HG02885 (cell line): ENCODE data around the gene GNAO1.
"Not testable (repeated sequence)": the region's sequence is repeated elsewhere in the genome, so short reads cannot be mapped to it uniquely, and the experiment has no call there.

Source experiments
- ATAC-seq: cut with Tn5 transposase; IDR thresholded peaks from one replicate; pipeline ENCODE4 v1.9.1; 2021; ENCODE audit warnings: mild to moderate bottlenecking; ENCODE audit not compliant: unreplicated experiment, poor library complexity

Gene GNAO1

GRCh38 chr16:56372013-56372634 is 180.8 kb downstream of the GNAO1 start:
- no peak for ATAC-seq

- ATAC-seq, result no peak
Measured at GRCh38 chr16:56373003-56373402, 181.7 kb downstream of the GNAO1 start.

GRCh38 chr16:56375792-56376191 is 184.5 kb downstream of the GNAO1 start:
- ATAC-seq, result not testable (repeated sequence)

DNA sequence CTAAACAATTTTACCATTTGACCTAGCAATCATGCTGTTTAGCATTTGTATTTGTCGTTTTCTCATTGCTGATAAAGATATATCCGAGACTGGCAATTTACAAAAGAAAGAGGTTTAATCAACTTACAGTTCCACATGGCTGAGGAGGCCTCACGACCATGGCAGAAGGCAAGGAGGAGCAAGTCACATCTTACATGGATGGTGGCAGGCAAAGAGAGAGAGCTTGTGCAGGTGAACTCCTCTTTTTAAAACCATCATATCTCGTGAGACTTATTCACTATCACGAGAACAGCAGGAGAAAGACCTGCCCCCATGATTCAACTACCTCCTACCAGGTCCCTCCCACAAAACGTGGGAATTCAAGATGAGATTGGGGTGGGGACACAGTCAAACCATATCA is 187.8 kb downstream of the GNAO1 start:
- not testable (repeated sequence) for ATAC-seq

DNA sequence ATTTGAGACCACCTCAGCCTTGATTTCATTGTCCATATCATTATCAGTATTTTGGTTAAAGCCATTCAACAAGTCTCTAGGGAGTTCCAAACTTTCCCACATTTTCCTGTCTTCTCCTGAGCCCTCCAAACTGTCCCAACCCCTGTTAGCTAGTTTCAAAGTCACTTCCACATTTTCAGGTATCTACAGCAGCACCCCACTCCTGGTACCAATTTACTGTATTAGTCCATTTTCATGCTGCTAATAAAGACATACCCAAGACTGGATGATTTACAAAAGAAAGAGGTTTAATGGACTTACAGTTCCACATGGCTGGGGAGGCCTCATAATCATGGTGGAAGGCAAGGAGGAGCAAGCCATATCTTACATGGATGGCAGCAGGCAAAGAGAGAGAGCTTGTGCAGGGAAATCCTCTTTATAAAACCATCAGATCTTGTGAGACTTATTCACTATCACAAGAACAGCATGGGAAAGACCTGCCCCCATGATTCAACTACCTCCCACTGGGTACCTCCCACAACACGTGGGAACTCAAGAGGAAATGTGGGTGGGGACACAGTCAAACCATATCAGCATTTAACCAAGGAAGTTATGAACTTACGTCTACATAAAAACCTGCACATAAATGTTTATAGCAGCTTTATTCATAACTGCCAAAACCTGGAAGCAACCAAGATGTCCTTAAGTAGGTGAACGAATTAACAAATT is 189.6 kb downstream of the GNAO1 start:
- ATAC-seq, result not testable (repeated sequence)

DNA sequence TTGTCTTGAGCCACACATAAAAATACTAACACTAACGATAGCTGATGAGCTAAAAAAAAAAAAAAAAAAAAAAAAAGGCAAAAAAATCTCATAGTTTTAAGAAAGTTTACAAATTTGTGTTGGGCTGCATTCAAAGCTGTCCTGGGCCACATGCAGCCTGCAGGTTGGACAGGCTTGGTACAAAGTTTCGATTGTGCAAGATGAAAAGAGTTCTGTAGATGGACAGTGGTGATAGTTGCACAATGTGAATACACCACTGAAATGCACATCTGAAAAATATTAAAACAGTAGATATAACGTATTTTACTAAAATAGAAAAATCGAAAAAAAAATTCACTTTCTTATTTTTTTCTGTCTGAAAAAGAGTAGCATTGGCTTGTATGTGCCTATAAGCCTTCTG is 191.2 kb downstream of the GNAO1 start:
- ATAC-seq, result no peak

DNA sequence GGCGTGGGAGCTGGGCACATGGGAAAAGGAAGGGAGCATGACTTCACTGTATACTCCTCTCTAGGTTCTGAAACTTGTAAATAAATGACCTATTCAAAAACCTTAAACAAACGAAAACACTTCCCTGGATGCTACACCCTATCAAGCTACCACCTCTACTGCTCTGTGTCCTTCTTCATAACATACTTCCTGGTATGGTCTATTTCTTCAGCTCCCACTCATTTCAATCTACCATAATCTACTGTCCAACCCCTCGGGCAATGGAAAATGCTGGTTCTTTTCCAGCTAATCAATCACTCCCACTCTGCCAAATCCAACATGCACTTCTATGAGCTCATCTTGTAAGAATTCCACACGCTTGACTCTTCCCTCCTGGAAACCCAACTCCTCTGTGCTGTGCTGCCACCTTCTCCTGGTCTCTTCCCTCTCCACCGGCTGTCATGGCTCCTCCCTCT is 191.6 kb downstream of the GNAO1 start:
- ATAC-seq, result no peak

DNA sequence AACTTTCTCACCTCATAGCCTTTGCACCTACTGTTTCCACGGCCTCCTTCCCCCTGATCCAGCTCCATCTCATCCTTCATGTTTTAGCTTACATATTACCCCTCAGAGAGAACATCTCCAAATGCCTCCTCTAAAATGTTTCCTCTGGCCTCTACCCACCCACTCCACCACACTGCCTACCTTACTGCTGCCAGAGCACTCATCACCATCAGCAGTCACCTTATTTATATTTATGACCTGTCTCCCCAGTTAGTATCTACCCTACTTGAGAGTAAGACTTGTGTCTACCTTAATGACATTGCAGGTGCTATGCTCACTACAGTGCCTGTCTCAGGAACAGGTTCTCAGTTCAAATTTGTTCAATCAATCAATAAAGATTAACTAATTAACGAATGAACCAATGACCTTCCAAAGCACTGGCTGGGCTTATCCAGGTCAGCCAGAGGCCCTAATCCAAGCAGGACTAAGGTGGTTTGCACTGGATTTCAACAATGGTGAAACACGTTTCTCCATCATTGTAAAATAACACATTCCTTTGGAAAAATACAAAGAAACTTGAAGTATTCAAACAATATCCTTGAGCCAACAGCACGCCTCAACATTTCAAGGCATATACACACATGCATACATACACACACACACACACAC is 192.9 kb downstream of the GNAO1 start:
- ATAC-seq, result no peak

DNA sequence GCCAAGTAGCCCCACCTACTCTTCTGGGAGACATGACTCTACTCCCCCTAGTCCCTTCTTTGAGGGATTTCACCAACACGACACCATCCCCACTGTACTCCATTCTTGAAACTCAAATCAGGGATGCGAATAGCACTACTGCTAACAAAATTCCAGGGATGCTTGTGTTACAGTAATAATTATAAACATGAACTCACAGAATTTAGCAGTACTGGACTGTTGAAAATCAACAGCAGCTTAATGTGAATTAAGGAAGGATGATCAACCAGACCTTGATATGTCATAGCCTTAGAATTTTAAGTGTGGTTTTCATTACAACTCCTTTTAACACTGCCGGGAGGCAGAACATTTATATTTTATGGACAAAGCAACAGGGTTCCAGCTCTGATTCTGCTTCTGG is 196.1 kb downstream of the GNAO1 start:
- ATAC-seq, result no peak

DNA sequence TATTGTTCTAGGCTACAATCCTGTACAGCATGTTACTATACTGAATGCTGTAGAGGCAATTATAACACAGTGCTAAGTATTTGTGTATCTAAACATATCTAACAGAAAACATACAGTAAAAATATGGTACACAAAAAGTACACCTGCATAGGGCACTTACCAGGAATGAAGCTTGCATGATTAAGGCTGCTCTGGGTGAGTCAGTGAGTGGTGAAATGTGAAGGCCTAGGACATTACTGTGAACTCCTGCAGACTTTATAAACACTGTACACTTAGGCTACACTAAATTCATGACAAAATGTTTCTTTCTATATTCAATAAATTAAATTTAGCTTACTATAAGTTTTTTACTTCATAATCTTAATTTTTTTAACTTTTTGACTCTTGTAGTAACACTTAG is 196.9 kb downstream of the GNAO1 start:
- no peak for ATAC-seq

GRCh38 chr16:56389554-56389953 is 198.3 kb downstream of the GNAO1 start:
- ATAC-seq, result no peak

- not testable (repeated sequence) for ATAC-seq
Measured at GRCh38 chr16:56396724-56397123, 205.4 kb downstream of the GNAO1 start.

- no peak for ATAC-seq
Measured at GRCh38 chr16:56399047-56399446, 207.8 kb downstream of the GNAO1 start.

GRCh38 chr16:56399486-56399885 is 208.2 kb downstream of the GNAO1 start:
- ATAC-seq, result no peak

DNA sequence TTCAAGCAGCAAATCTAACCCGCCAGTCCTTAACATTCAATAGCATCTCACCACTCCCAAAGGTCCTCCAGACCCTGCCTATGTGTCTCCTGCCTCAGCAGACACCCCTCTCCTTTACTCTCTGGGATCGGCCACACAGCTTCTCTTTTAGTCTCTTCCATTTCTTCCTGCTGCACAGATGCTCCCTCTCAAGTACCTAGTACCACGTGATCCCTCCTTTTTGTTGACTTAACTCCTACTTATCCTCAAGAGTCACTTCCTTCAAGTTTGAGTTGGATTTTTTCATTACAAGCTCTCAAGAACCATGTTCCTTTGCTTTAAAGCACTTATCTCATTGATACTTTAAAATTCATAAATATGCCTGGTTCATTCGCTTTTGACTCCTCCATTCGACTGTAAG is 209.2 kb downstream of the GNAO1 start:
- ATAC-seq, result no peak

GRCh38 chr16:56401482-56401881 is 210.2 kb downstream of the GNAO1 start:
- peak; percentile 48 for ATAC-seq

DNA sequence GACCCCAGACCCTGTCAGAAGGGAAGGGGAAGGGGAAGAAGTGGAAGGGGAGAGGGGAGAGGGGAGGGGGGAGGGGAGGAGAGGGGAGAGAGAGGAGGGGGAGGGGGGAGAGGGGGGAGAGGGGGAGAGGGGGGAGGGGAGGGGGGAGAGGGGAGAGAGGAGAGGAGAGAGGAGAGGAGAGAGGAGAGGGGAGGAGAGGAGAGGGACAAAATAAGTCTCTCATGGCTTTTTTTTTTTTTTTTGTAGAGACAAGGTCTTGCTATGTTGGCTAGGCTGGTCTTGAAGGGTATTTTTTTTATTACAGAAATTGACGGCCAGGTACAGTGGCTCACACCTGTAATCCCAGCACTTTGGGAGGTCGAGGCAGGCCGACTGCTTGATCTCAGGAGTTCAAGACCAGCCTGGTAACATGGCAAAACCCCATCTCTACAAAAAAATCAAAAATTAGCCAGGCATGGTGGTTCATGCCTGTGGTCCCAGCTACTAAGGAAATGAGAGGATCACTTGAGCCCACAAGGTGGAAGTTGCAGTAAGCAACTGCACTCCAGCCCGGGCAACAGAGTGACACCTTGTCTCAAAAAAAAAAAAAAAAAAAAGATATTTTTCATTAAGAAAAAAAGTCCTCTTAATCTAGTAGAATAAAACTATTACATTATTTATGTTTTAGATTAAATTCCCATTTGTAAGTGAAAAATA is 214.8 kb downstream of the GNAO1 start:
- ATAC-seq, result no peak
